K562 (cell line): ENCODE results near the gene LRP1.

ENCODE experiments used
- CHCHD3 ChIP-seq: fragments of 250-450 bp; sonication (Bioruptor Pico); IDR thresholded peaks from 2 replicates; pipeline ENCODE4 v2.1.2; 2022; ENCODE audit warnings: mild to moderate bottlenecking
- EZH2 ChIP-seq: IDR thresholded peaks from 2 replicates; pipeline ENCODE4 v1.6.1; 2012; ENCODE audit warnings: low read depth, mild to moderate bottlenecking, inconsistent platforms, low read length, borderline replicate concordance
- ZBTB1 ChIP-seq: sonication (generic); formaldehyde crosslinking; IDR thresholded peaks from 2 replicates; pipeline ENCODE4 v1.8.1; 2023; ENCODE audit warnings: missing genetic modification reagents, low read depth, mild to moderate bottlenecking, borderline replicate concordance
- TF ChIP-seq, protein P1 (sequence below), 3 experiments: IDR thresholded peaks in 2 of 3; conservative IDR thresholded peaks in 1 of 3; 2 replicates each; pipeline ENCODE4 v1.5.1; 2011 to 2012; ENCODE audit warnings: low read length in 3 of 3, mild to moderate bottlenecking in 3 of 3, control low read depth in 2 of 3, improper control_type of control experiment in 1 of 3, inconsistent platforms in 1 of 3, low read depth in 1 of 3, mixed read lengths in 1 of 3, moderate library complexity in 1 of 3; ENCODE audit not compliant: insufficient read depth in 2 of 3

DNA sequence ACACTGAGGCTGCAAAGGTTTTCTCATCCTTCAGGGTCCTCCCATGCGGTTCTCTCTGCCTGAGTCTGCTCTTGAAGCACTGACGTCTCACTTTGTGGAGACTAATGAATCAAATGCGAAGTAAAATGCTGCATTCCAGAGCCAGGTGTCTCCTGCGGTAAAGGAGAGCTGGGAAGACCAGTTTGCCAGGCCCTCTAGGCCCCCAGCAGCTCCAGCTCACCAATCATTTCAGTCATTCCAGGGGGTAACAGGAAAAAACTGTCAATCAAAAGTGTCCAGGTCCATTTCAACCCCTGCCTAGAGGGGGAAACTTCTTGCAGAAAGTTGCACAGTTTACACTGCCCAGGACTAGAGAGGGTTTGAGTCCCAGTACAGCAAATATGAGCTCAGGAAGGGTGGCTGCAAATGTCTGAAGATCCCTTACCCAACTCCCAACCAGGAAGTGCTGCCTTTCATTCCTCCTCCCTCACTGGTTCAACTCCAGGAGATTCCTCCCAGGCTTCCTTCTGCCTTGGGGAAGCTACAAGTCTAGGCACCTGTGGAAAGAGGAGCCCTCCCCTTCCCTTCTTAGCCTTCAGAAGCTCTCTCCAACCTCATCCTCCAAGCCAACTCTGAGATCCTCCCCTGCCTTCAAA lies 85.6 kb downstream of the LRP1 start:
- TF ChIP-seq EZH2 (no peak), CHCHD3 (CRISPR knock-in tag) (no peak), ZBTB1 (CRISPR knock-in tag) (no peak)
- TF ChIP-seq, protein P1, sequence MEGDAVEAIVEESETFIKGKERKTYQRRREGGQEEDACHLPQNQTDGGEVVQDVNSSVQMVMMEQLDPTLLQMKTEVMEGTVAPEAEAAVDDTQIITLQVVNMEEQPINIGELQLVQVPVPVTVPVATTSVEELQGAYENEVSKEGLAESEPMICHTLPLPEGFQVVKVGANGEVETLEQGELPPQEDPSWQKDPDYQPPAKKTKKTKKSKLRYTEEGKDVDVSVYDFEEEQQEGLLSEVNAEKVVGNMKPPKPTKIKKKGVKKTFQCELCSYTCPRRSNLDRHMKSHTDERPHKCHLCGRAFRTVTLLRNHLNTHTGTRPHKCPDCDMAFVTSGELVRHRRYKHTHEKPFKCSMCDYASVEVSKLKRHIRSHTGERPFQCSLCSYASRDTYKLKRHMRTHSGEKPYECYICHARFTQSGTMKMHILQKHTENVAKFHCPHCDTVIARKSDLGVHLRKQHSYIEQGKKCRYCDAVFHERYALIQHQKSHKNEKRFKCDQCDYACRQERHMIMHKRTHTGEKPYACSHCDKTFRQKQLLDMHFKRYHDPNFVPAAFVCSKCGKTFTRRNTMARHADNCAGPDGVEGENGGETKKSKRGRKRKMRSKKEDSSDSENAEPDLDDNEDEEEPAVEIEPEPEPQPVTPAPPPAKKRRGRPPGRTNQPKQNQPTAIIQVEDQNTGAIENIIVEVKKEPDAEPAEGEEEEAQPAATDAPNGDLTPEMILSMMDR (IDR thresholded peaks at IDR 0.05 in 2 of 3, conservative IDR thresholded peaks at IDR 0.05 in 1 of 3; ENCODE audit: insufficient read depth in 2 of 3, low read depth in 1 of 3, low read length in 3 of 3) = no peak
